Activated CD4-positive, CD25-positive, alpha-beta regulatory T cell treated with anti-CD3 and anti-CD28 coated beads, Interleukin-2, amount 50 U/mL, for 72 hours (primary cell): ENCODE data around the gene MDGA2.
"Not testable (repeated sequence)": the region's sequence is repeated elsewhere in the genome, so short reads cannot be mapped to it uniquely, and the experiment has no call there.

ENCODE experiments used
- DNase-seq: peaks from one replicate; pipeline ENCODE4 v3.0.0; 2021

Gene MDGA2

GRCh38 chr14:47302121-47302520, 373.3 kb downstream of the MDGA2 start:
- no peak for DNase-seq

GRCh38 chr14:47300796-47301195, 374.6 kb downstream of the MDGA2 start:
- no peak for DNase-seq

- DNase-seq, result no peak
Measured at GRCh38 chr14:47297374-47297773, 378.0 kb downstream of the MDGA2 start.

GRCh38 chr14:47284283-47284682, 391.1 kb downstream of the MDGA2 start:
- DNase-seq, result no peak

GRCh38 chr14:47281761-47282160, 393.6 kb downstream of the MDGA2 start:
- DNase-seq, result not testable (repeated sequence)

GRCh38 chr14:47278233-47278842, 397.1 kb downstream of the MDGA2 start:
- DNase-seq, result peak; percentile 29

- DNase-seq, result no peak
Measured at GRCh38 chr14:47277703-47278102, 397.7 kb downstream of the MDGA2 start.

- no peak for DNase-seq
Measured at GRCh38 chr14:47276931-47277330, 398.5 kb downstream of the MDGA2 start.

GRCh38 chr14:47273939-47274338, 401.5 kb downstream of the MDGA2 start:
- no peak for DNase-seq

- DNase-seq, result no peak
Measured at GRCh38 chr14:47270715-47271114, 404.7 kb downstream of the MDGA2 start.

GRCh38 chr14:47269756-47270492, 405.5 kb downstream of the MDGA2 start:
- no peak for DNase-seq

GRCh38 chr14:47264842-47265241, 410.6 kb downstream of the MDGA2 start:
- no peak for DNase-seq

- DNase-seq, result no peak
Measured at GRCh38 chr14:47262801-47263200, 412.6 kb downstream of the MDGA2 start.

GRCh38 chr14:47261350-47261749, 414.1 kb downstream of the MDGA2 start:
- DNase-seq, result no peak

- DNase-seq, result no peak
Measured at GRCh38 chr14:47259796-47260195, 415.6 kb downstream of the MDGA2 start.

GRCh38 chr14:47257013-47257412, 418.4 kb downstream of the MDGA2 start:
- no peak for DNase-seq

GRCh38 chr14:47252802-47253201, 422.6 kb downstream of the MDGA2 start:
- no peak for DNase-seq

GRCh38 chr14:47246367-47246766, 429.0 kb downstream of the MDGA2 start:
- no peak for DNase-seq

GRCh38 chr14:47242579-47242978, 432.8 kb downstream of the MDGA2 start:
- not testable (repeated sequence) for DNase-seq

GRCh38 chr14:47240748-47241437, 434.5 kb downstream of the MDGA2 start:
- DNase-seq, result no peak

- DNase-seq, result no peak
Measured at GRCh38 chr14:47235619-47236018, 439.8 kb downstream of the MDGA2 start.

GRCh38 chr14:47226877-47227520, 448.4 kb downstream of the MDGA2 start:
- no peak for DNase-seq

GRCh38 chr14:47223656-47224055, 451.7 kb downstream of the MDGA2 start:
- no peak for DNase-seq

GRCh38 chr14:47220096-47220495, 455.3 kb downstream of the MDGA2 start:
- DNase-seq, result no peak
